Measurements from ENCODE around the gene RCBTB1. TPM values are rescaled to one million over a fixed set of nuclear protein-coding genes. Genes with fewer than 3 reads are reported as not detected.
"Not testable (repeated sequence)": the region's sequence is repeated elsewhere in the genome, so short reads cannot be mapped to it uniquely, and the experiment has no call there.

The RCBTB1 gene
- total RNA-seq, 4 donors from 2014 or later, result 8.8 to 10.7 (median 10.2) TPM

DNA sequence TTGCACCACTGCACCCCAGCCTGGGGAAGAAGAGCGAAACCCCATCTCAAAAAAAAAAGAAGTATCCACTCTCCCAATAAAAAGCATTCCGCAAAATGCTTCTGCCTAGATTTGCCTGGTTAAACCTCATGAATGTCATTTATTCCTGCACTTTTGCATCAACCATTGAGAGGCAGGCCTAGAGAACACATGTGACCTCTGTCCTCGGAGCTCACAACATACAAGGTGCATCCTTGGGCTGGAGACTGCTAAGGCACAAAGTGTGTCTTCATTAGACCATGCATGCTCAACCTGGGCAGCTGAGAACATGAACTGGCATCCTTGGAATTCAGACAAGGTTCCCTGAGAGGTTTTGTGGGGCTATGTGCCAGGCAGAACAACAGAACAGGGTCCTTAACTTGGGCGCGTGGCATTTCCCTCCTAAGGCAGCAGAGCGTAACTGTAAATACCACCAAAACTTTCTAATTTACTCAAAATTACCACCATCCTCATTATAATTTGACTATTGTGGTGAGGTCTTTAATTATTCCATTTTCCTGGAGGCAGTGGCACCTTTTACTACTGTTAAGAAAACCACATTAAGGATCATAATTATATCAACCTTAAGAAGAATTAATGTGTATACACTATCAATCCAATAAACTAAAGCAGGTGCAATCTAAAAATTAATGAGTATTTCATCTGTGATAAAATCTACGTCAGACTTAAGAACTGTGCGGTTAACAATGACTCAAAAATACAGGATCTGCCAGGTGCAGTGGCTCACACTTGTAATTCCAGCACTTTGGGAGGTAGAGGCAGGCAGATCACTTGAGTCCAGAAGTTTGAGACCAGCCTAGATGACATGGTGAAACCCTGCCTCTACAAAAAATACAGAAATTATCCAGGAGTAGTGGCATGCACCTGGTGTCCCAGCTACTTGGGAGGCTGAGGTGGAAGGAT is 13.8 kb downstream of the RCBTB1 start:
- no peak for DNase-seq (ENCODE audit: low spot score in 2 of 2)
- H3K27ac ChIP-seq, result no peak overlapping the region
- no peaks in the 10 kb centered on the region for H3K9me3 ChIP-seq
- H3K4me1 ChIP-seq, result no peaks in the 10 kb centered on the region
- 92 to 93% methylated on average over 8 of the region's 8 CpGs for WGBS, 2 donors
- H3K27me3 ChIP-seq, result no peaks in the 10 kb centered on the region
- peaks cover 0 to 11% (median 0%) of the 10 kb centered on the region in 3 donors for H3K36me3 ChIP-seq
- H3K4me3 ChIP-seq, result no peak overlapping the region
- TF ChIP-seq EP300 (IDR thresholded peaks at IDR 0.05) (no peak), POLR2A (IDR thresholded peaks at IDR 0.05) (no peak)
- TF ChIP-seq, protein P1, sequence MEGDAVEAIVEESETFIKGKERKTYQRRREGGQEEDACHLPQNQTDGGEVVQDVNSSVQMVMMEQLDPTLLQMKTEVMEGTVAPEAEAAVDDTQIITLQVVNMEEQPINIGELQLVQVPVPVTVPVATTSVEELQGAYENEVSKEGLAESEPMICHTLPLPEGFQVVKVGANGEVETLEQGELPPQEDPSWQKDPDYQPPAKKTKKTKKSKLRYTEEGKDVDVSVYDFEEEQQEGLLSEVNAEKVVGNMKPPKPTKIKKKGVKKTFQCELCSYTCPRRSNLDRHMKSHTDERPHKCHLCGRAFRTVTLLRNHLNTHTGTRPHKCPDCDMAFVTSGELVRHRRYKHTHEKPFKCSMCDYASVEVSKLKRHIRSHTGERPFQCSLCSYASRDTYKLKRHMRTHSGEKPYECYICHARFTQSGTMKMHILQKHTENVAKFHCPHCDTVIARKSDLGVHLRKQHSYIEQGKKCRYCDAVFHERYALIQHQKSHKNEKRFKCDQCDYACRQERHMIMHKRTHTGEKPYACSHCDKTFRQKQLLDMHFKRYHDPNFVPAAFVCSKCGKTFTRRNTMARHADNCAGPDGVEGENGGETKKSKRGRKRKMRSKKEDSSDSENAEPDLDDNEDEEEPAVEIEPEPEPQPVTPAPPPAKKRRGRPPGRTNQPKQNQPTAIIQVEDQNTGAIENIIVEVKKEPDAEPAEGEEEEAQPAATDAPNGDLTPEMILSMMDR (IDR thresholded peaks at IDR 0.05), result no peak

DNA sequence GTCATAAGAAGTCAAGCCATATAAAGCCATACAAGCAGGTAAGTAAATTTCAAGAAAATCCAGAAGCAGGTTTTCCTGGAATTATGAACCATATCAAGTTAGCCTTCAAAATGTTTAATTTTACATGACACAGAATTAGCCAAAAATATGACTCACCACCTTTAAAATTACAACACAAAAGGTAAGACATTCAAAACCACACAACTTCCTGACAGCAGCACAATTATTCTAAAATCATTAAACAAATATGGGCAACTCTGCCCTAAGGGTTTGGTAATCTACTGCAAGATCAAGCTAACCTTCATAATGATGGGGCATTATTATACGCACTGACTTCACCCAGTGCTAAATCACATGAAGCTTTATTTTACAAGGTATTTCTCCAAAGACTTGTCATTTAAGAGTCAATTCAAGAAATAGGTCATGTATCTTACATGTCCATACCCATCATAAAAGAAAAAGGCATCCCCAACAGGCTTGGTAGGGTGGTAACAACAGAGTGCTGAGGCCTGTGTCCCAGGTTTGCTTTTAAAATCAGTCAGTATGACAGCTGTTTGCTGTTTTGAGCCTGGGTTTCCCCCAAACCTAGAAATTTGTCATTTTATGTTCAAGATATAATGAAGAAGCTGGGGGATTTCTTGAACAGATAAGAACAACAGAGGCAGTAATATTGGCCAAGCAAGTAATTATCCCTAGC is 15.2 kb downstream of the RCBTB1 start:
- WGBS, 2 donors, result 90 to 96% methylated on average over 1 of the region's 1 CpG
- Histone ChIP-seq H3K27me3 (no peaks in the 10 kb centered on the region), H3K36me3 (peaks cover 0 to 23% (median 0%) of the 10 kb centered on the region in 3 donors), H3K27ac (no peak overlapping the region), H3K4me1 (no peaks in the 10 kb centered on the region), H3K4me3 (no peak overlapping the region), H3K9me3 (no peaks in the 10 kb centered on the region)
- no peak for DNase-seq (ENCODE audit: low spot score in 2 of 2)
- TF ChIP-seq POLR2A (IDR thresholded peaks at IDR 0.05), result no peak
- TF ChIP-seq EP300 (IDR thresholded peaks at IDR 0.05), result no peak
- TF ChIP-seq, protein P1 (IDR thresholded peaks at IDR 0.05), result no peak

DNA sequence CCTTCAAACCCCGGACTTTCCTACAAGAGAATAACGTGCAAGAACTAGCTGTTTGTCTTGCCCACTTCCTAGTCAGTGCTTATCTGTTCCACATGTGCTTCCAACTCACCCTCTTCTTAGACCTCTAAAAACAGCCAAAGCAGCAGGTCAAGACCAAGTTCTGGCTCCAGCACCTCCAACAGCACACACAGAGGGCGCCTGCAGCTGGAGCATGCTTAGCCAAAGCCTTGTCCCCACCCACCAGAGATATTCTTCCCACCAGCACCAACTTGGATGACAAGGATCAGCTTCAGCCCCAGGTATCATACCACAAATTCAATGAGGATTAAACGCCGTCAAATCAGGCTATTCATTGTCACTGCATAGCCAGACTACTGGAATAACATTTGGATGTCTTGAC is 17.9 kb downstream of the RCBTB1 start:
- Histone ChIP-seq H3K27ac (no peak overlapping the region), H3K36me3 (peaks cover 0 to 25% (median 0%) of the 10 kb centered on the region in 3 donors), H3K9me3 (no peaks in the 10 kb centered on the region), H3K27me3 (no peaks in the 10 kb centered on the region), H3K4me1 (peaks cover 0 to 5% (median 0%) of the 10 kb centered on the region in 4 donors), H3K4me3 (no peak overlapping the region)
- 85 to 88% methylated on average over 5 of the region's 5 CpGs for WGBS, 2 donors
- DNase-seq (ENCODE audit: low spot score in 2 of 2), result no peak
- no peak for TF ChIP-seq EP300 (IDR thresholded peaks at IDR 0.05)
- TF ChIP-seq, protein P1 (IDR thresholded peaks at IDR 0.05), result no peak
- TF ChIP-seq POLR2A (IDR thresholded peaks at IDR 0.05), result no peak

DNA sequence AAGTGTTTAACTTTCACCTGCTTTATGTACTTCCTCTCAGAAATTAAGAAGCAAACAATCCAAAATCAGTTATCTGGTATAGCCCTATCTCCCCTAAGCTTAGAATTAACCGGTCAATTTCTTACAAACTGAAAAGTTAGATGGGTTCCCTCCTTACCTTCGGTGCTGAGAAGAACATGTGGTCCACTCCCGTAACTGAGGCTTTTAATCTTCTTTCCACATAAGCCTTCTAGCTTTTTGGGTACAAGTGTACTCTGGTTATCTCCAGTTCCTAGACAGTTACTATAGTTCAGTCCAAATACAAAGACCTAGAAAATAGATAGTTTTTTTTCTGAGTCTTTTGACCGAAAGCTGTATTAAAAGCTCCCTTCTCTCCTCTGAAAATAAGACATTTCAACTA is 18.9 kb downstream of the RCBTB1 start:
- H3K27ac ChIP-seq, result no peak overlapping the region

DNA sequence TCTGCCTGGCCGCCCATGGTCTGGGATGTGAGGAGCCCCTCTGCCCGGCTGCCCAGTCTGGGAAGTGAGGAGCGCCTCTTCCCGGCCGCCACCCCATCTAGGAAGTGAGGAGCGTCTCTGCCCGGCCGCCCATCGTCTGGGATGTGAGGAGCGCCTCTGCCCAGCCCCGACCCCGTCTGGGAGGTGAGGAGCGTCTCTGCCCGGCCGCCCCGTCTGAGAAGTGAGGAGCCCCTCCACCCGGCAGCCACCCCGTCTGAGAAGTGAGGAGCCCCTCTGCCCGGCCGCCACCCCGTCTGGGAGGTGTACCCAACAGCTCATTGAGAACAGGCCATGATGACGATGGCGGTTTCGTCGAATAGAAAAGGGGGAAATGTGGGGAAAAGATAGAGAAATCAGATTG is 19.9 kb downstream of the RCBTB1 start:
- 90 to 98% methylated on average over 9 to 24 of the region's 25 CpGs for WGBS, 2 donors
- not testable (repeated sequence) for H3K4me1 ChIP-seq

More for the DNA sequence above, 18.9 kb downstream of the RCBTB1 start:
- 95% methylated on average over 4 of the region's 4 CpGs for WGBS, 2 donors
- DNase-seq (ENCODE audit: low spot score in 2 of 2), result no peak
- Histone ChIP-seq H3K4me3 (no peak overlapping the region), H3K27me3 (no peaks in the 10 kb centered on the region), H3K9me3 (no peaks in the 10 kb centered on the region), H3K4me1 (peaks cover 0 to 5% (median 0%) of the 10 kb centered on the region in 4 donors), H3K36me3 (peaks cover 0 to 25% (median 0%) of the 10 kb centered on the region in 3 donors)
- TF ChIP-seq, protein P1 (IDR thresholded peaks at IDR 0.05), result no peak
- TF ChIP-seq EP300 (IDR thresholded peaks at IDR 0.05), result no peak

More for the DNA sequence above, 19.9 kb downstream of the RCBTB1 start:
- not testable (repeated sequence) for H3K27ac ChIP-seq; H3K9me3 ChIP-seq; H3K4me3 ChIP-seq; H3K27me3 ChIP-seq; DNase-seq (ENCODE audit: low spot score in 2 of 2)
- peaks cover 0 to 25% (median 0%) of the 10 kb centered on the region in 3 donors for H3K36me3 ChIP-seq
